Measurements from ENCODE around the gene PHKB.

Gene PHKB

DNA sequence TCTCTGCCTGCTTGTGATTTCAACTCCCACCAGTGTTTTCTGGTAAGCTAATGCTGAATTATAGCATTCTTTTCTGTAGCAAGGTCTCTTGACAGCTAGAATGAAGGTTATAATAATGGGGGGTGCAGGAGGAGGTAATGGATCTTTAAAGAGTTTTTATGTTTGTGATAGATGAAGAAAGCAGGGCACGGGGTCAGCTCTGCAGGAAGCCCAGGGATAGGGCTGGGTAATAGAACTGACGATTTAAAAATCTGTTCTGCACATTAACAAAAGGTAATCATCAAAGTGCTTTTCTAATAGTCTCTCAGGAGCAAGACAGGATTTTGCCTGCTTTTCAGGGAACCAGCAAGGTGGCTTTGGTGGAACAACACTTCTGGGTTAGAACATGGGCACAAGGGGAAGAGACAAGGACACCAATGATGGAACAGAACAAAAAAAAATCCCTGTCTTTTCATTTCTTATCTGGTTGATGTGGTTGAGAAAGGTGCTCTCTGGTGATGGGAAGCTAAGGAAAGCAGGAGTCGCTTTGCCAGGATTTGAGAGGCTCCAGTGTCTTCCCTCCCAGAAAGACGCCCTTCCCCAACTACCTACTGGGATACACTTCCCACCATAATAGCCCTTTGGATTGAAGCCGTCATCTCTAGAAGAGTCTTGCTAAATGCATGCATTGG, 263.1 kb downstream of the PHKB start:
- in situ Hi-C loops (cut with MboI; ENCODE audit: low sequenced_read_pairs, unreplicated experiment), result no loop called here
- TF ChIP-seq, protein P1, sequence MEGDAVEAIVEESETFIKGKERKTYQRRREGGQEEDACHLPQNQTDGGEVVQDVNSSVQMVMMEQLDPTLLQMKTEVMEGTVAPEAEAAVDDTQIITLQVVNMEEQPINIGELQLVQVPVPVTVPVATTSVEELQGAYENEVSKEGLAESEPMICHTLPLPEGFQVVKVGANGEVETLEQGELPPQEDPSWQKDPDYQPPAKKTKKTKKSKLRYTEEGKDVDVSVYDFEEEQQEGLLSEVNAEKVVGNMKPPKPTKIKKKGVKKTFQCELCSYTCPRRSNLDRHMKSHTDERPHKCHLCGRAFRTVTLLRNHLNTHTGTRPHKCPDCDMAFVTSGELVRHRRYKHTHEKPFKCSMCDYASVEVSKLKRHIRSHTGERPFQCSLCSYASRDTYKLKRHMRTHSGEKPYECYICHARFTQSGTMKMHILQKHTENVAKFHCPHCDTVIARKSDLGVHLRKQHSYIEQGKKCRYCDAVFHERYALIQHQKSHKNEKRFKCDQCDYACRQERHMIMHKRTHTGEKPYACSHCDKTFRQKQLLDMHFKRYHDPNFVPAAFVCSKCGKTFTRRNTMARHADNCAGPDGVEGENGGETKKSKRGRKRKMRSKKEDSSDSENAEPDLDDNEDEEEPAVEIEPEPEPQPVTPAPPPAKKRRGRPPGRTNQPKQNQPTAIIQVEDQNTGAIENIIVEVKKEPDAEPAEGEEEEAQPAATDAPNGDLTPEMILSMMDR (IDR thresholded peaks at IDR 0.05; ENCODE audit: borderline replicate concordance, control extremely low read depth, extremely low read depth, insufficient read depth, missing control alignments), result no peak
- DNase-seq (ENCODE audit: low spot score), result no peak

DNA sequence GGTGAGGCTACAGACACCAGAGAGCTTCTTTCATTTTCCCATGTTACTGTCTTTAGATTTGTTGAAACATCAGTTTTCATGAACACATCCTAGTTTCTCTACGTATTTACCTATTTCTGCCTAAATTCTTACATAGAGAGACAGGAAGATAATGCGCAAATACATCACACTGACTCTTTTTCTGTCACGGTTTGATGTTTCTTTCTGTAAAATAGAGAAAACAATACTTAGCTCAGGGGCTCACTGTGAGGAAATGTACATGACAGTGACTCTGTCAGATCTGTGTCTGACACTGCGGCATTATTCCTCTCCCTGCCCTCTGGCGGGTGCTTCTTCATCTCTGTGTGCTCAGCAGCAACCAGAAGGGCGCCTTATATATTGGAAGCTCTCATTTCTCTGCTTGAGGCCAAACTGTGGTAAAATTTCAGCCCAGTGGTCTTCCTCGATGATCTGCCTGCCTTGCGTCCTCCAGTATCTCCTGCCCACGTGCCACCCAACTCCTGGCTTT, 264.1 kb downstream of the PHKB start:
- TF ChIP-seq, protein P1 (IDR thresholded peaks at IDR 0.05; ENCODE audit: borderline replicate concordance, control extremely low read depth, extremely low read depth, insufficient read depth, missing control alignments), result no peak
- DNase-seq (ENCODE audit: low spot score), result no peak
- in situ Hi-C loops (cut with MboI; ENCODE audit: low sequenced_read_pairs, unreplicated experiment), result no loop called here

DNA sequence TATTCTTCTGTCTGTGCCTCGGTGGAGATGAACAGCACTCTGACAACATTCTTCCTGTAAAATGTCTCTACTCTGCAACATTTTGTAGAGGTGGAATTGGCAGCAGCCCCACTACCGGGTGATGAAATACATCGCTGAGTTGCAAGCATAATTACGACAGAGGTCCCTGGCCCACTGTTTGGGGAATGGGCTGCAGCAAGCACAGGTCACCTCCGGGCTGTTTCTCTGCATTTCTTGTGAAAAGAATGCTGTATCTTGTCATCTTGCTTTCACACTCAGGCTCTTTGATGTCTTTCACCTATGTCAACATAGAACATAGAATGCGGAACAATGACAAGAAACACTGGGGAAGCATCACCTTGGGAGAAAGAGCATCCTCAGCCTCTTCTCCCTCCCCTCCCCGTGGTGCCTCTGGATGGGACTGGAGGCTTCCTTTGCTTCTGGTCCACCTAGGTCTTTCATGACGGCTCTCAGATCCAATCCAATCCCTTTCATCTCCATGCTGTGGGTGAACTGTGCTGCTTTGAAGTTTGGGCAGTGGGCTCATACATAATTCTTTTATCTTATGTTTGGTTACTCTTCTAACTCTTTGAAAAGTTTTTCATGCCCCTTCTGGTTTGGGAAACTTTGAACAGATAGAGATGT, 265.0 kb downstream of the PHKB start:
- DNase-seq (ENCODE audit: low spot score), result no peak
- in situ Hi-C loops (cut with MboI; ENCODE audit: low sequenced_read_pairs, unreplicated experiment), result no loop called here
- TF ChIP-seq, protein P1 (IDR thresholded peaks at IDR 0.05; ENCODE audit: borderline replicate concordance, control extremely low read depth, extremely low read depth, insufficient read depth, missing control alignments), result no peak

GRCh38 chr16:47727131-47727530, 266.0 kb downstream of the PHKB start:
- DNase-seq (ENCODE audit: low spot score), result no peak
- TF ChIP-seq, protein P1 (IDR thresholded peaks at IDR 0.05; ENCODE audit: borderline replicate concordance, control extremely low read depth, extremely low read depth, insufficient read depth, missing control alignments), result no peak
- in situ Hi-C loops (cut with MboI; ENCODE audit: low sequenced_read_pairs, unreplicated experiment), result no loop called here

DNA sequence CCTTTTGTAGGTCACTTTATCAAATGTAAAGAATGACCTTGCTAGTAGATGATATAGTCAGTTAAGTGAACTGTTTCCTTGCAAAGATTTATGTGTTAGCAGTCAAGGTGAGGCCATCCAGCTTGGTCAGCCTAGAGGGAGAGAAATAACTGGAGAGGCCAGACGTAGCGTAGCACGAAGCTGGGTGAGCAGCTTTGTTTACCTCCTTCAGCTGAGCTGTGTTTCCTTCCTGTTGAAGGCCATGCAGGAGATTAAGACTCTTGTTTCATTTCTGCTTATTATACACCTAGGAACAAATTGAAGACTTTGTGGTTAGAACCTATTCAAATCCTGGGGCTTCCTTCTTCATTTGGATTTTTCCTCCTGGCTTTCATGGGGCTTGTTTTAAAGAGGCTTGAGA, 267.1 kb downstream of the PHKB start:
- in situ Hi-C loops (cut with MboI; ENCODE audit: low sequenced_read_pairs, unreplicated experiment), result no loop called here
- TF ChIP-seq, protein P1 (IDR thresholded peaks at IDR 0.05; ENCODE audit: borderline replicate concordance, control extremely low read depth, extremely low read depth, insufficient read depth, missing control alignments), result no peak
- DNase-seq (ENCODE audit: low spot score), result no peak

DNA sequence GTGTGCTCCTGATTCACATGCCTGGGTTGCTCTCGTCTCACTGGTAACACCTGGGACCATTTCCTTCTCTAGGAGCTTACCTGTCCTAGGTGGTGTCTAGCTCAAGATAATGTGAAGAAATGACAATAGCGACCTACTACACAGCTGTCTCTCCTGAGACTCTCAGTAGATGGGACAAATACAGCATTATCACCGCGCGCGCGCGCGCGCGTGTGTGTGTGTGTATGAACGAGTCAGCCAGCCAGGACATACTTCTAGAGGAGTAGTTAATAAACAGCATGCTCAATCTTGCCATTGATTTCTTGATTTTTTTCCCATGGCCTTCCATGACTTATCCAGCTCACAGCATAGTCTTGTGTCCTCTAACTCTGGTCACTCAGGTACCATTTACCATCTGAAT, 268.6 kb downstream of the PHKB start:
- in situ Hi-C loops (cut with MboI; ENCODE audit: low sequenced_read_pairs, unreplicated experiment), result no loop called here
- TF ChIP-seq, protein P1 (IDR thresholded peaks at IDR 0.05; ENCODE audit: borderline replicate concordance, control extremely low read depth, extremely low read depth, insufficient read depth, missing control alignments), result no peak
- no peak for DNase-seq (ENCODE audit: low spot score)
